Peyer's patch (tissue), 4 donors: ENCODE data around the gene MAPK1.
"Not testable (repeated sequence)": the region's sequence is repeated elsewhere in the genome, so short reads cannot be mapped to it uniquely, and the experiment has no call there.

Experiments used
- POLR2A ChIP-seq, 2 donors: fragments of 450-650 bp; IDR thresholded peaks; one replicate each; pipeline ENCODE4 v1.5.1; 2017; ENCODE audit warnings: antibody characterized with exemption in 2 of 2, mild to moderate bottlenecking in 2 of 2, moderate library complexity in 2 of 2
- TF ChIP-seq, protein P1 (sequence below), 6 experiments: fragments of 450-650 bp in 4 of 6; fragments of 200-600 bp in 2 of 6; sonication (generic) in 1 of 6; IDR thresholded peaks; one replicate each; pipeline ENCODE4 v1.5.1; 2017 to 2019; ENCODE audit warnings: antibody characterized with exemption in 6 of 6, mild to moderate bottlenecking in 3 of 6, moderate library complexity in 1 of 6

DNA sequence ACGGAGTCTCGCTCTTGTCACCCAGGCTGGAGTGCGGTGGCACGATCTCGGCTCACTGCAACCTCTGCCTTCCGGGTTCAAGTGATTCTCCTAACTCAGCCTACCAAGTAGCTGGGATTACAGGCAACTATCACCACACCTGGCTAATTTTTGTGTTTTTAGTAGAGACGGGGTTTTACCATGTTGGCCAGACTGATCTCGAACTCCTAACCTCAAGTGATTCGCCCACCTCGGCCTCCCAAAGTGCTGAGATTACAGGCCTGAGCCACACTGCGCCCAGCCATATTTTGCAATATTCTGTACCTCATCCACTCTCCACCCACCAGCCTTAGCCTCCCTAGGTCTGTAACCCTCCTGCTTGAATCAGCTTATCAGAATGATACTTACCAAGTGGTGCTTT, 37.8 kb upstream of the MAPK1 start:
- TF ChIP-seq, protein P1, sequence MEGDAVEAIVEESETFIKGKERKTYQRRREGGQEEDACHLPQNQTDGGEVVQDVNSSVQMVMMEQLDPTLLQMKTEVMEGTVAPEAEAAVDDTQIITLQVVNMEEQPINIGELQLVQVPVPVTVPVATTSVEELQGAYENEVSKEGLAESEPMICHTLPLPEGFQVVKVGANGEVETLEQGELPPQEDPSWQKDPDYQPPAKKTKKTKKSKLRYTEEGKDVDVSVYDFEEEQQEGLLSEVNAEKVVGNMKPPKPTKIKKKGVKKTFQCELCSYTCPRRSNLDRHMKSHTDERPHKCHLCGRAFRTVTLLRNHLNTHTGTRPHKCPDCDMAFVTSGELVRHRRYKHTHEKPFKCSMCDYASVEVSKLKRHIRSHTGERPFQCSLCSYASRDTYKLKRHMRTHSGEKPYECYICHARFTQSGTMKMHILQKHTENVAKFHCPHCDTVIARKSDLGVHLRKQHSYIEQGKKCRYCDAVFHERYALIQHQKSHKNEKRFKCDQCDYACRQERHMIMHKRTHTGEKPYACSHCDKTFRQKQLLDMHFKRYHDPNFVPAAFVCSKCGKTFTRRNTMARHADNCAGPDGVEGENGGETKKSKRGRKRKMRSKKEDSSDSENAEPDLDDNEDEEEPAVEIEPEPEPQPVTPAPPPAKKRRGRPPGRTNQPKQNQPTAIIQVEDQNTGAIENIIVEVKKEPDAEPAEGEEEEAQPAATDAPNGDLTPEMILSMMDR (IDR thresholded peaks at IDR 0.05): not testable (repeated sequence)
- not testable (repeated sequence) for TF ChIP-seq POLR2A (IDR thresholded peaks at IDR 0.05)
